SHP77 (cell line): ENCODE data around the gene AUTS2.

Experiments used
- DNase-seq, 2 experiments: peaks; one replicate each; lab custom pipeline; 2025; lab: John Stamatoyannopoulos, UW

The AUTS2 gene

DNA sequence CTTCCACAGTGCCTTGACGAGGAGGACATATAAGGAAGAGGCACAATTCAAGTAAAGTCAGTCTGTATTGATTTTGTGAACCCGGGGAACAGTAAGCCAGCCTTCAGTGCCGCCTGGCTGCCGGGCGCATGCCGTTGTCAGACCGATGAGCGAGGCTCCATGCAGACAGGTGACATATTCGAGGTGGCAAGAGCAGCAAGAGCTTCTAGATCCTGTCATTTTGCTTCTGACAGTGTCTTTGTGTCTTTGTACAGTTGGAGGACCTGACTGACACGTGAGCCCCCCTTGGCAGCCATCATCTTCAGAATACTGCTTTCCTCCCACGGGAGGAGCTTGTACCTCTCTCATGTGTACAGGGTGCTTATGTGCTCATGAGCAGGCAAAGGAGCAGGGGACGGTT lies 1146.2 kb downstream of the AUTS2 start:
- no peak for DNase-seq

DNA sequence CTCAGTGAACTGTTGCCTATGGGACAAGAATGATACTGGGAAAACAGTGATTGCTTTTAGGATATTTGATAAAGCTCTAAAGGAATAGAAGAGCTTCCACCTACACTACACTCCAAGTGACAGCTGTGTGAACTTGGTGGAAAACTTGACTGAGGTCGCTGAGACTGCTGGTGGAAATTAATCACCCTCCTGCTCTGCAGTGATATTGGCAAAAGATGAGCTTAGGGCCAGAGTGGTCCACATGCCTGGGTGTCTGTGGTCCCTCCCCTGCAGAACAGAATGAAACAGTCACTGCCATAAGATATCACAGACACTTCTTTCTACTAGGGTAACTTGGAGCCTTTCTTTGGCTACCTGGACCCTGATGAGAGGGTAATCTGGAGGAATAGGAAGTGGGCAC lies 1151.6 kb downstream of the AUTS2 start:
- no peak for DNase-seq

DNA sequence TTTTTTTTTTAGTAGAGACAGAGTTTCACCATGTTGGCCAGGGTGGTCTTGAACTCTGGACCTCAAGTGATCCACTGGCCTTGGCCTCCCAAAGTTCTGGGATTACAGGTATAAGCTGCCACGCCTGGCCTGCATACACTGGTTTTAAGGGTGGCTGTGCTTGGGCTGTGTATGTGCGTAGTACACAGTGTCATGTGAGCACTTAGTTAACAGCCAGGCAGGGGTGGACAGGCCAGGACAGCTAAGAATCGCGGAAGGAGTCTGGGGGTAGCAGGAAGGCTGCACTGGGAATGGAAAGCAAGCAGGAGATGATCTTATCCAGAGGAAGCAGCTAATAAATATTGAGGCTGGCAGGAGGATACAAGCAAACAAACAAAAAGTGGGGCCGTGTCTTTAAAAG lies 1153.6 kb downstream of the AUTS2 start:
- DNase-seq, result no peak

DNA sequence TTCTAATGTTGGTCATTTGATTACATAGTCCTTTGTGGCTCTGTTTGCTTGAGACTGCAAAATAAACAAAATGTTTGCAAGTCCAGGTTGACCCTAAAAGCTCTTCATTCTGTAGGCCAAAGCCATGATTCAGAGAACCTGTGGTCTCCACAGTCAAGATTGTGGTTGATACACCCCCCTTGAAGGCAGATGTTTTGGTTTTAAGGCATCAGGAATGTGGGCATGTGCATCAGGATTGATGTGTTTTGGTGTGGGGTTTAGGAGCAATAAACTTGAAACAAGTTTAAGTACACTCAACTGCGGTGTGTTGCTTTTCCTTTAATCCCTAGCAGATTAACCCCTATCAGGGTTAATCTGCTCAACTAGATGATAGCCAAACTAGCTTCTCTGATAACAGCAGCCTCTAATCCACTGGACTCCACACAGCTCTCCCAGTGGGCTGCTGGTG lies 1154.5 kb downstream of the AUTS2 start:
- DNase-seq, result no peak

DNA sequence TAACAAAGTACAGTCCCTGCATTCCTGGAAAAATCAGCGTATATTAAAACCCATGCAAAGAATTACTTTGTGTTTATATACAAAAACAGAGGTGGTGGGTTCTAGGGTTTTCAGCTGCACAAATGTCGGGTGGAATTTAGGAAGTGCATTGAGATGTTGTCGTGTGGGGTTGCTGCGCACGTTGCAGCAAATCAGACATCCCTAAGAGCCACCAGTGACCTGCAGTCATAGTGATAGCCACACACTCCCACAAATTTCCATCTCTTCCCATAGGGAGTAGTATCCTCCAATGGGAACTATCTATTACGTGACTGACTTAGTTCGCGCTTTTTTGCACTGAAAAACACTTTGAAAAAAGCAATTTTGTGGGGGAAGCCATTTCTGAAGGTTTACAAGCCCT lies 1158.5 kb downstream of the AUTS2 start:
- no peak for DNase-seq

DNA sequence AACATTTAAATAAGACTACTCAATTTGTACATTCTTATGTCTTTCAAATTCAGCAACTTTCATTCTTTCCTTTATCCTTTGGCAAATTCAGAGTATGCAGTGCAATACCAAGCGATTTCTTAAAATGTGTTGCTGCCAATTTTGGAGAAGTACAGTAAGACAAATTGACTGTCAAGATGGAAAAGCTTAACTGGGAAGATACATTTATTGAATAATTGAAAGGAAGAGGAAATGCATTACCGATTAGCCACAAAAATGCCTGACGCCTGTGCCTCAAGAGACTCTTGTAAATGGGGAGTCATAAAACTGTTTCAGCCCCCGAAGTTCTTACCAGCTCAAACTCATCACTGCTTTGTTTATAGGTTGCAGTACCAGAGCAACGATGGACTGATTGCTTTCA lies 1160.4 kb downstream of the AUTS2 start:
- DNase-seq, result no peak

DNA sequence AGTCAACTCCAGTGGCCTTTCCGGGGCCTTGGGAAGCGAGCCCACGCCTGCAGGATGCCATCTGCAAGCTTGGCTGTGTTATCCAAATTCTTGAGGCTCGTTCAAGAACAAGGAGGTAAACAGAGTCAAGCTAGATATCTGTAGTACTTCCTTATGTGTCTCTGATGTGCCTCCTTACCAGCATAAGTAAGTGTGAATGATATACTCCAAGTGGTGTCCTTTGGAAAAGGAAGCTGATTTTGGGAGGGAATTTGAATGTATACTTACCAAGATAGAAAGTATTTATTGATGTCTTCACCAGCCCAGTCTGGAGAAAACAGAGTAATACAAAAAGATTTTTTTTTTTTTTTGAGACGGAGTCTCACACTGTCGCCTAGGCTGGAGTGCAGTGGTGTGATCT lies 1161.4 kb downstream of the AUTS2 start:
- no peak for DNase-seq

DNA sequence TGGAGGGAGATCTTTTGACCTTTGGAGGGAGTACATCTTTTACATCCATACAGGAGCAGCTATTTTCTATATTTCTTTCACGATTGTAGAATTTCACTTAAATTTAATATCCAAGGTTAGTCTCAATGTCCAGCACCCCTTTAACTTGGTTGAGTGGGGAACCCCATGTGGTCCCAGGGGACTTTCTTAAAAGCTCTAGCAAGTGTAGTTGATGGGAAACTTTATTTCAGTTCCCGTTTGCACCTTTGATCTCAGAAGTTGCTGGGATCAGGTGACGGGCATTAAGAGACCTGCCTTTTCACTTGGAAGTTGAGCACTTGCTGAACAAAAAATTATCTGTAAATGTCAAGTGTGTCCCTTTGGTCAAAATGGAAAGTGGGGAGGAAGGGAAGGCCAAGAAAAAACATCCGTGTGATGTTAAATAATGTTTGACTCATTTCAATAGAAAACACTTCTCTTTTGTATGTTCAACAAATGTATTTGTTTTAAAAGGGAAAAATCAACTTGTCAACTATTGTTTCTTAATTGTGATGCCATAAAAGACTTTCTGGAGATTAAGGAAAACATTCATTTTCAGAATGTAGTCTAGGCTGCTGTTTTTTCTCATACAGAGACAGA lies 1163.5 kb downstream of the AUTS2 start:
- no peak for DNase-seq

DNA sequence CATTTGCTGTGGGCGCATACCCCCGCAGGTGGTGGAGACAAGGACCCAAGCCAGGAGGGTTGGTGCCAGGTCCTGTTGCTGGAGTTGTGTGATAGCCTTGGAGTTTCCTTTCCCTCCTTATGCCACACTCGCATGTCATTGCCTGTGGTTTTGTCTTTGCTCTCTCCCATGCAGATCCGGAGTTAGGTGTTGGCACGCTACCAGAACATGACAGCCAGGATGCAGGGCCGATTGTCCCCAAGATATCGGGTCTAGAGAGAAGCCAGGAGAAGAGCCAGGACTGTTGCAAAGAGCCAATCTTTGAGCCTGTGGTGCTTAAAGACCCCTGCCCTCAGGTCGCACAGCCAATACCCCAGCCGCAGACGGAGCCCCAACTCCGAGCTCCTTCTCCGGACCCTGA lies 1164.4 kb downstream of the AUTS2 start:
- no peak for DNase-seq

DNA sequence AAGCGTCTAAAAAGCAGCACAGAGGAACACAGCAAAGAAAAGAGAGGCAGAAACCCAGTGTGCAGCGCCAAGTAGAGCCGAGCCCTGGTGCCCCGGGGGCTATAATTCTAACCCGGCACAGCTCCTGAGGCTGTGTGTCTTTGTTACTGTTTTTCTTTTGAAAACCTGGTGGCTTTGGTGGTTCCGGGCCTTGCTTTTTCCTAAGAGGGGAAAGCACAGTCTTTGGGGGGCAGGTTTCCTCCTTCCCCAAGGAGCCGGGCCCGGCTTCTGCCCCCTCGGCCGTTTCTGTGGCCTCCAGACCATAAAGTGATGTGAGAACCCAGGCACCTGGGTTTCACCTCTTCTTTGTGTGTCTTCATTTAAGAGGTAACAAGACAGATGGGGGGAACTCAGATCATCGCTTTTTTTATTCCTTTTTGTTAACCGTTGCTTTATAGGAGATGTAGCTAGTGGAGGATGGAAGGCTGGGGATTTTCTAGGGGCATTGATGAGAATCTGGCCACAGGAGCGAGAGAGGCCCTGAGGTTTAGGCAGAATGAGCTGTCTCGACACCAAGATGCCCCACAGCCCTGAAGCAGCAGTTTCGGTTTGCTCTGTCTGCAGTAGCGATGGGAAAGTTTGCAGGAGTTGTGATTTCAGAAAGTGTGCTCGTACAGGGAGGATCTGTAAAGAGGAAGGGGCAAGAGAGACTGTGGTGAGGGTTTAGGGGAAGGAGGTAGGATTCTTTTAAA lies 1165.9 kb downstream of the AUTS2 start:
- DNase-seq, result no peak

DNA sequence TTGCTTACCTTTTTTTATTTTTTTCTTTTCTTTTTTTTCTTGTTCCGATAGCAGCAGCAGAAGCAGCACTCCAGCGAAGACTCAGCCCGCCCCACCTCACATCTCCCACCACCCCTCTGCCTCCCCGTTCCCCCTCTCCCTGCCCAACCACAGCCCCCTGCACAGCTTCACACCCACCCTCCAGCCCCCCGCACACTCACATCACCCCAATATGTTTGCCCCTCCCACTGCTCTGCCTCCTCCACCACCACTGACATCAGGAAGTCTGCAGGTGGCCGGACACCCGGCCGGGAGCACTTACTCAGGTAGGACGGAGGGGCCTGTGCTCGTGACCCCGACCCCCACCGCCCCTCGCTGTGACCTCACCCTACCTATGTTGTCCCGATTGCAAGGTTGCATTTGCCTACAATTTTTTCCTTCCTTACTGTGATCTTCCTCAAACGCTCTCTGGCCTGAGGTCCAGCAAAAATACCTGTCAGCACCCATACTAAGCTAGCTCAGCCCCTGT lies 1166.5 kb downstream of the AUTS2 start:
- no peak for DNase-seq

DNA sequence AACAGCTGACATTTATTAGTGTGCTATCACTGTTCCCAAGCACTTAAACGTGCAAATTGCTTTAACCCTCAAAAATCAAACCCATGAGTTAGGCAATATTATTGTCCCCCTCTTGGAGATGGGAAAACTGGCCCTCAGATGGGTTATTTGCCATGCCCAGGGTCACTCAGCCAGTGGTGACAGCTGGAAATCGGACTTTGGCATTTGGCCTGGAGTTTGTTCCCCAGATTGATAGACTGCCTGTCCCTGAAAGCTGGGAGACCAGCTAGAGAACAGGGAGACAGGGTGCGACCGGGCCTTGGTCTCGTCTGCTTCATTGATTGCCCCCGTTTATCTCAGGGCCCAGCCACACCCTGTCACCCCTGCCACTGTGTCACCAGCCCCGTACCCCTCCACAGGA lies 1167.4 kb downstream of the AUTS2 start:
- DNase-seq, result no peak

DNA sequence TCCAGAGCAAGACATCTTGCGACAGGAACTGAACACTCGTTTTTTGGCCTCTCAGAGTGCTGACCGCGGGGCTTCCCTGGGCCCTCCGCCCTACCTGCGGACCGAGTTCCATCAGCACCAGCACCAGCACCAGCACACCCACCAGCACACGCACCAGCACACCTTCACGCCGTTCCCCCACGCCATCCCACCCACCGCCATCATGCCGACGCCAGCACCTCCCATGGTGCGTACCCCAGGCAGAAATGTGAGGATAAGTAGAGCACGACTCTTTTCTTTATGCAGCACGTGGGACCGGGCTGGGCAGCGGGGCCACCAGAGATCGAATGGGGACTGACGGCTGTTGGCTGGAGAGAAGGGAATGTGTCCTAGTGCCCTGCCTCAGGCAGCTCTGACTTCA lies 1167.8 kb downstream of the AUTS2 start:
- DNase-seq, result no peak

DNA sequence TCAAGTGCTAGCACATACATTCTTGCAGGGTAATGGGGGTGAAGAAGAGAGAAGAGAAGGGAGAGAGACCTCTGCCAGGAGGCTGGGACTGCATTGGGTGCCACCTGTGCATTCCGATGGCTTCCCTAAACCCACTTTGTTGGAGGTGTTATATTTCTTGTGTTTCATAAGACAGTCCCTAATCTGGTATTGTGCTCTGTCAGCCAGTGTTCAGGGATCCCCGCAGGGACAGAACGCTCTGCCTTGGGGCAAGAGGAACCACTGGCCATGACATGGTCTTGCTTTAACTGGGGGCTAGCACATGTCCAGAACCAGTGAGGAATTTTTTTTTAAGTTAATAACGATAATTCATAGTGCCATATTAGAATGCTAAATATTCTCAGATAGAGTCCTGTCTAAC lies 1168.4 kb downstream of the AUTS2 start:
- no peak for DNase-seq

DNA sequence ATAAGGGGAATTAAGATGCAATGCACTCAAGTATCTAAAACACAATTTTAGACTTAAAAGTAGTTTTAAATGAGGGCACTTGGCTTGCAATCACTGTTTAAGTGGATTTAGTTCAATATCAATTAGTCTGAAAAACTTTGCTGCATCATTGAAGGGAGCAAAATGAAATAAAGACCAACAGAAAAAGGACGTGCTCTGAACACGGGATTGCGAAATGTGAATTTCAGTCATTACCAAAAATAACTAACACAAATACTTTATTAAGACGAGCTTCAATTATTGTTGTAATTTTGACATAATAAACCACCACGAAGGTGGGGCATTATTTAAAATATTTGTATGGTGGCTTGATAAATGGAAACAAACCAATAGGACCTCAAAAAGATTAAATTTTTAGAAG lies 1171.9 kb downstream of the AUTS2 start:
- DNase-seq, result no peak

DNA sequence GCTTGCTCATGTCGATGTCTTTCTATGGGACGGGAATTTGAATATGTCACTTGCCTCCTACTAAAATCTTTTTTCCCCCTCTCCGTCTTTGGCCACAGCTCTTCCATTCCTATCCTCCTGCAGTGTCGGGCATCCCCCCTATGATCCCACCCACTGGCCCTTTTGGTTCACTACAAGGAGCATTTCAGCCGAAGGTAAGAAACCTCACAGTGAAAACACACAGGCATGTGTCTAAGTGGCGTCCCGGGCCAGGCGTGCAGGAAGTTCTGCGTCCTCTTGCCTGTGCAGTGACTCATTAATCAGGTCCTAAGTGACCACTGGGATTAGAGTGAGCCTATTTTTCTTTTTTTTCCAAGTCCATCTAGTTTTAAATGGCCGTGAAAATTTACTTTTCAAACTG lies 1173.2 kb downstream of the AUTS2 start:
- DNase-seq, result no peak

DNA sequence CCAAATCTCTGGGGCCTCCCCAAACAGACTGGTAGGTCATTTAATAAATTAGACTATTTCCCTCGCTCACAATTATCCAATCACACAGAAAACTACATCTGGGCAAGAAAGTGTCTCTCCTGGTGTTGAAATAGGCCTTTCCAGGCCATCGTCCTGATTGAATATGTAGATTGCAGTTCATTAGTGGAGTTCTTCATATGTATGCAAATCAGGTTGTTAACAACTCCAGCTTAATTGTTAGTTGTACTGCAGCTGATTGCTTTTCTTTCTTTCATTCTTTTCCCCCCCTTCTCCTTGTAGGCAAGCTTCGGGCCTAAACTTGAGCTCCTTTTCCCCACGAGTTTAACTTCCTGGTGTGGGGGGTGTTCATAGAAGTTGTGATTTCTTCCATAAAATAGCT lies 1174.6 kb downstream of the AUTS2 start:
- DNase-seq, result no peak

DNA sequence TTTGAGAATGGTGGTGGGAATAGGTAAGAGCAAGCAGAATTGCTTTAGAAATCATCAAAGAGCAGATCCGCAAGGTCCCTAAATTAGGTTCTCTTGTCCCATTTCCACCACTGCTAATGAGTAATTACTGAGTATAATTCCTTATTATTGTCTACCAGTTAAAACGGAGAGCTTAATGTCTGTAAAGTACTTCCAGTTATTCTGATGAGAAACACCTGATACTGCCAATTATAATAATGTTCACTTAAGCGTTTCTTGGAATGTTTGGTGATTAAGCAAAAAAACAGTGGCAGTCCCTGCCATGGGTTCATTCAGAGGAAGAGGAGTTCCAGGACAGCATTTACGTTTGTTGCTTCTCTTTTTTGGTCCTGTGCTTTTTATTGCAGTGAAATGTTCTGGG lies 1175.1 kb downstream of the AUTS2 start:
- DNase-seq, result no peak

DNA sequence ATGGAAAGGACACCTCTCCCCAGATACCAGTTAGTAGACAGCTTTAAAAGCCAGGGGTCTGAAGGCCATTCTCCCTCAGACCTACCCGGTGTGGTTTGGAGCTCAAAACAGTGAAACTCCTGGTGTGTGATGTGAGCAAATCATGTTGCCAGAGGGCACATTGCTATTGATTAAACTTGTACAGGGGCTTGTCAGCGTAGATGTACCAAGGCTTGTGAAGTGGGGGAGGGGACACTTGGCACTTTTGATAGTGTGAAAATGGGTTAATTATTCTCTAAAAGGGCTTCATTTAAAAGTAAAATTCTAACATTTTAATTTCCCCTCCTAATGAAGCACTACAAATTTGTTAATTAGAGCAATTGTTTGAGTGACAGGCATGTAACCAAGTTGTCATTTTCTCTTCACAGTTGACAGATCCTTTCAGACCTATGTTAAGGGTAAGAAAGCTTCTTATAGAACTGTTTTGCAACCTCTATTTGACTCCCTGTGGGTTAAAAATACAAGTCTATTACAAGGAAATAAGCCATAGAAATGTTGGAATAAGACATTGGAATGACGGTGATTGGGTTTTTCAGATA lies 1176.8 kb downstream of the AUTS2 start:
- no peak for DNase-seq

DNA sequence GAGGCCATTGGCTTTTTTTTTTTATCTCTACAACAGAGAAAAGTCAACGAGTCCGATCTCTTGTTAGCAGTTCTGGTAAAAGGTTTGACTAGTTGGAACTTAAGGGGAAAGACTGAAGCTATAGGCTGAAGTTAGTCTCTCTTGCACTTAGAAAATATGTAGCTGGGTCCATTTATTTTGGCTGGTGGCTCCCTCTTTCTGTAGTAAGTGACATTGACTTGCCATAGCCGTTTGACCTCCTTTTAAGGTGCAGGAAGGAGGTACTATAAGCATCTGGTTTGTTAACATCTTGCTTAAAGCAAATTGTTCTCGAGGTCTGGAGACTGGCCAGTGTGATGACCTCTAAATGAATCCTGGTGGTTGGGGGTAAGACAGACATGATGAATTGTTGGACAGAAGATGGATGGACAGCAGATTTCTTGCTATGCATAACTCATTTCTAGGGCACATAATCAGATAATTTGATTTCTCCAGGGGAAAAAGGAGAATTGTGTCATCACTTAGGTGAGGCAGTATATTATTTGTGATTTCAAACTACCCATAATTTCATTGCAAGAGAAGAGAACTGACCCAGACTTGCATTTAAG lies 1177.4 kb downstream of the AUTS2 start:
- DNase-seq, result no peak

DNA sequence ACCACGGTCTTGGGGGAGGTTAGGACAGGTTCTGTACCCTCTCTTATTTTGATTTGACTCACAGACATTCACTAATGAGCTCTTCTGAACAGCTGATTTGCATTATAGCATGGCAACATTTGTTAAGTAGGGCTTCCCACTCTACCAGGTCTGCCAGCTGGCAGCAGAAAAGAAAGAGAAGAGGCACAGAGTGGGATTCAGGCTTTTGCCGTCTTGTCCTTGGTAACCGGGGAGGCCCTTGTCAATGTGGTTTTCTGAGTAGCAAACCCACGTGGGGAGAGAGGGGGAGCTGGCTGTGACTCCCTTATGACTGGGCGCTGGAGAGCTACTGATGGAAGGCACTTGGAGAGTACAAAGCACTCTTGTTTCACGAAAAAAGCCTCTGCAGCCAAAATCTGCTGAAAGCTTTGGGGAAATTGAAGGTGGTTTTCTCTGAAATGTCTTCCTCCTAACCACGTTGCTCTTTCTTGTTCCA lies 1178.4 kb downstream of the AUTS2 start:
- no peak for DNase-seq

DNA sequence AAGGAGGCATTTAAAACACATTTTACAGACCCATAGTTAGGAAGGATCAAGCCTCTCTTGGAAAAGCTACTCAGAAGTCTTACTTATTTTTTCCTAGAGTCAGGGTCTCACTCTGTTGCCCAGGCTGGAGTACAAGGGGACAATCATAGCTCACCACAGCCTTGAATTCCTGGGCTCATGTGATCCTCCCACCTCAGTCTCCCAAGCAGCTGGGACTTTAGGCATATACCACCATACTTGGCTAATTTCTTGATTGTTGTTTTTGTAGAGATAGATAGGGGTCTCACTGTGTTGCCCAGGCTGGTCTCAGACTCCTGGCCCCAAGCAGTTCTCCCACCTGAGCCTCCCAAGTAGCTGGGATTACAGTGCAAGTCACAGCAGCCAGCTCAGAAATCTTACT lies 1179.0 kb downstream of the AUTS2 start:
- DNase-seq, result no peak

DNA sequence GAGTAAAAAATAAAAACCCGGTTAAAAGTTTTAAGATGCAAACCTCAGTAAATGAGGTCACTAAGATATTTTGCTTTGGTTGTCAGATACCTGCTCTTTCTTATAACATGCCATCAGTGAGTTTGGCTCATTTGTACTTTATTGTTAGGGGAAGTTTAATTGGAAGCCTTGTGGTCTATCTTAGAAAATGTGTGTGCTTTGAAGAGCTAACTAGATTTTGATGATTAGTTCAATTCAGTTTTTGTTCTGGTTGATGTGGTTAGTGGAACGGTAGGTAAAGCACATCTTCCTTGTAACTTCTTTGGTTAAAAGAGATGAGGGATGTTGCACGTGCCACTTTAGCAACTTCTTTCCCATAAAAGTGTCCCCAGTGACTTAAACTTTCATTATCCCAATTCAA lies 1180.3 kb downstream of the AUTS2 start:
- DNase-seq, result no peak
